Neuronal stem cell (in vitro differentiated cells): ENCODE data around the gene EED.

Source experiments
- DNase-seq: peaks from one replicate; pipeline ENCODE4 v3.0.0-alpha.2; 2013; ENCODE audit warnings: low spot score
- H2AFZ ChIP-seq: one replicate; pipeline ENCODE4 v1.6.1; 2013; ENCODE audit warnings: mild to moderate bottlenecking, low read length, inconsistent platforms
- H2AK5ac ChIP-seq: 2 replicates; pipeline ENCODE4 v1.6.1; 2013; ENCODE audit warnings: low read depth, mild to moderate bottlenecking, inconsistent platforms, low read length, moderate library complexity, mixed read lengths
- H2BK120ac ChIP-seq: 2 replicates; pipeline ENCODE4 v1.6.1; 2013; ENCODE audit warnings: low read depth, mild to moderate bottlenecking, inconsistent platforms, low read length, moderate library complexity, mixed read lengths
- H2BK12ac ChIP-seq: one replicate; pipeline ENCODE4 v1.6.1; 2013; ENCODE audit warnings: low read length, inconsistent platforms
- H2BK15ac ChIP-seq: 2 replicates; pipeline ENCODE4 v1.6.1; 2013; ENCODE audit warnings: mild to moderate bottlenecking, low read length, inconsistent platforms, mixed read lengths
- H2BK5ac ChIP-seq: one replicate; pipeline ENCODE4 v1.6.1; 2013; ENCODE audit warnings: inconsistent platforms, mild to moderate bottlenecking, low read length, moderate library complexity
- H3K14ac ChIP-seq: one replicate; pipeline ENCODE4 v1.6.1; 2013; ENCODE audit warnings: low read length, inconsistent platforms
- H3K18ac ChIP-seq: 2 replicates; pipeline ENCODE4 v1.6.1; 2013; ENCODE audit warnings: low read length, inconsistent platforms
- H3K23ac ChIP-seq: 2 replicates; pipeline ENCODE4 v1.6.1; 2013; ENCODE audit warnings: low read depth, mild to moderate bottlenecking, mixed read lengths, low read length, inconsistent platforms; ENCODE audit not compliant: poor library complexity
- H3K27ac ChIP-seq: replicated peaks from 3 replicates; pipeline ENCODE4 v1.5.1; 2013; ENCODE audit warnings: low read length, inconsistent platforms
- H3K27me3 ChIP-seq, 3 experiments: 2 replicates each; pipeline ENCODE4 v1.6.1; 2013; ENCODE audit warnings: low read length in 3 of 3, mild to moderate bottlenecking in 2 of 3, inconsistent platforms in 1 of 3, low read depth in 1 of 3, mixed read lengths in 1 of 3, moderate library complexity in 1 of 3; ENCODE audit not compliant: control insufficient read depth in 3 of 3, insufficient read depth in 3 of 3
- H3K36me3 ChIP-seq, 2 donors: replicated peaks in 1 of 2; 2 replicates each; pipeline ENCODE4 v1.6.1; 2013; ENCODE audit warnings: low read length in 2 of 2; ENCODE audit not compliant: control insufficient read depth in 2 of 2, insufficient read depth in 2 of 2
- H3K4ac ChIP-seq: 2 replicates; pipeline ENCODE4 v1.6.1; 2013; ENCODE audit warnings: inconsistent platforms, mild to moderate bottlenecking, low read length, moderate library complexity
- H3K4me1 ChIP-seq, 2 donors: 1 replicate in 1 of 2; 2 replicates in 1 of 2; pipeline ENCODE4 v1.6.1; 2013; ENCODE audit warnings: low read length in 2 of 2, low read depth in 1 of 2; ENCODE audit not compliant: control insufficient read depth in 2 of 2, insufficient read depth in 1 of 2
- H3K4me2 ChIP-seq: one replicate; pipeline ENCODE4 v1.6.1; 2013; ENCODE audit warnings: mild to moderate bottlenecking, low read length, inconsistent platforms; ENCODE audit not compliant: insufficient read depth, poor library complexity, severe bottlenecking
- H3K4me3 ChIP-seq, 2 donors: 2 replicates each; pipeline ENCODE4 v1.5.1; 2013; ENCODE audit warnings: low read length in 2 of 2, mild to moderate bottlenecking in 2 of 2, inconsistent platforms in 1 of 2, moderate library complexity in 1 of 2
- H3K79me1 ChIP-seq: one replicate; pipeline ENCODE4 v1.6.1; 2013; ENCODE audit warnings: low read depth, mild to moderate bottlenecking, inconsistent platforms, low read length, moderate library complexity
- H3K9ac ChIP-seq: one replicate; pipeline ENCODE4 v1.6.1; 2013; ENCODE audit warnings: mild to moderate bottlenecking, low read depth, low read length, inconsistent platforms; ENCODE audit not compliant: poor library complexity
- H3K9me3 ChIP-seq, 2 donors: replicated peaks in 1 of 2; 2 replicates each; pipeline versions ENCODE3 to v1.6.1; 2013; ENCODE audit warnings: low read length in 2 of 2, mild to moderate bottlenecking in 2 of 2, inconsistent platforms in 1 of 2, low read depth in 1 of 2, mixed read lengths in 1 of 2, moderate library complexity in 1 of 2; ENCODE audit not compliant: control insufficient read depth in 2 of 2, insufficient read depth in 1 of 2
- H4K8ac ChIP-seq: one replicate; pipeline ENCODE4 v1.6.1; 2013; ENCODE audit warnings: low read depth, mild to moderate bottlenecking, inconsistent platforms, low read length, moderate library complexity
- H4K91ac ChIP-seq: one replicate; pipeline ENCODE4 v1.6.1; 2013; ENCODE audit warnings: low read length, low read depth, mild to moderate bottlenecking, inconsistent platforms; ENCODE audit not compliant: poor library complexity
- WGBS, 2 donors: extraction: QIAGEN DNeasy Blood & Tissue Kit; methylation state at CpG; one replicate each; pipeline ENCODE4 v1.1.7; 2013; ENCODE audit warnings: missing lambda C conversion rate in 2 of 2, mixed read lengths in 1 of 2; ENCODE audit not compliant: insufficient read length in 2 of 2, insufficient replicate concordance in 1 of 2; ENCODE audit errors: extremely low coverage in 2 of 2; 5-methylcytosine and 5-hydroxymethylcytosine counted together

EED gene

DNA sequence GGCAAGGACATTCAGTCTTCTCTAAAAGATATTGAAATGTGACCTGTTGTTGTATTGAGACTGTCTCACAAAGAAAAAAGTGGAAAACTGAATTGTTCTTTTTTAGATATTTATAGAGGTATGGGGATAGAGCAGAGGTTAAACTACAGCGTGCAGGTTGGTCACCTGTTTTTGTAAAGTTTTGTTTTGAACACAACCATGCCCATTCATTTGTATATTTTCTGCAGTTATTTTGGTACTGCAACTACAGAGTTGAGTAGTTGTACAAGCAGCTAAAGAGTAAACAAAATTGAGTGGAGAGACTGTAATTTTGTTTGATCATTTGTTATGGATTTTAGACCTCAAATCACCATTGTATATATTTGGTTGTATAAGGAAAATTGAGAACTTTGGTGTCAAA, 11.3 kb downstream of the EED start:
- Histone ChIP-seq H3K79me1 (no peaks in the 10 kb centered on the region), H3K23ac (no peak overlapping the region), H2BK12ac (no peak overlapping the region), H2BK15ac (no peak overlapping the region), H2AK5ac (no peak overlapping the region), H3K9me3 (no peaks in the 10 kb centered on the region), H2BK120ac (no peak overlapping the region), H3K36me3 (peaks cover 8 to 94% of the 10 kb centered on the region in 2 donors), H3K4me3 (no peak overlapping the region), H3K27me3 (no peaks in the 10 kb centered on the region), H3K4me2 (no peak overlapping the region), H3K4me1 (no peaks in the 10 kb centered on the region), H3K14ac (no peak overlapping the region), H3K9ac (no peak overlapping the region), H2BK5ac (no peak overlapping the region), H3K27ac (no peak overlapping the region), H3K18ac (no peak overlapping the region), H2AFZ (no peak overlapping the region), H4K91ac (no peak overlapping the region), H4K8ac (no peak overlapping the region), H3K4ac (no peak overlapping the region)
- WGBS, 2 donors = no CpG with 5 or more reads among the region's 1 CpG
- no peak for DNase-seq

- no peak overlapping the region for H2BK120ac ChIP-seq
- no peak overlapping the region for H2BK5ac ChIP-seq
- no peak overlapping the region for H3K4me2 ChIP-seq
- no peak overlapping the region for H3K9ac ChIP-seq
- H4K91ac ChIP-seq = no peak overlapping the region
- no peak overlapping the region for H3K27ac ChIP-seq
- H2BK12ac ChIP-seq = no peak overlapping the region
- no peak overlapping the region for H3K18ac ChIP-seq
- no peak overlapping the region for H2AK5ac ChIP-seq
- no peak overlapping the region for H2AFZ ChIP-seq
- H3K4me3 ChIP-seq = no peak overlapping the region
- no peak for DNase-seq
- WGBS, 2 donors = no CpG with 5 or more reads among the region's 6 CpGs
- no peak overlapping the region for H3K23ac ChIP-seq
- no peak overlapping the region for H4K8ac ChIP-seq
- H3K36me3 ChIP-seq = peaks cover 8 to 93% of the 10 kb centered on the region in 2 donors
- no peak overlapping the region for H3K14ac ChIP-seq
- H3K27me3 ChIP-seq = no peaks in the 10 kb centered on the region
- H2BK15ac ChIP-seq = no peak overlapping the region
- no peaks in the 10 kb centered on the region for H3K79me1 ChIP-seq
- H3K4ac ChIP-seq = no peak overlapping the region
- no peaks in the 10 kb centered on the region for H3K9me3 ChIP-seq
- no peaks in the 10 kb centered on the region for H3K4me1 ChIP-seq
These were observed 12.1 kb downstream of the EED start for GRCh38 chr11:86256608-86257007.

GRCh38 chr11:86257446-86257845, 12.9 kb downstream of the EED start:
- Histone ChIP-seq H3K79me1 (no peaks in the 10 kb centered on the region), H3K23ac (no peak overlapping the region), H3K27me3 (no peaks in the 10 kb centered on the region), H2BK12ac (no peak overlapping the region), H3K14ac (no peak overlapping the region), H4K8ac (no peak overlapping the region), H3K27ac (no peak overlapping the region), H3K4me1 (no peaks in the 10 kb centered on the region), H2AK5ac (no peak overlapping the region), H2BK120ac (no peak overlapping the region), H2BK15ac (no peak overlapping the region), H3K18ac (no peak overlapping the region), H2BK5ac (no peak overlapping the region), H3K4ac (no peak overlapping the region), H3K9ac (no peak overlapping the region), H3K4me2 (no peak overlapping the region), H2AFZ (no peak overlapping the region), H3K9me3 (no peaks in the 10 kb centered on the region), H3K36me3 (peaks cover 8 to 93% of the 10 kb centered on the region in 2 donors), H3K4me3 (no peak overlapping the region), H4K91ac (no peak overlapping the region)
- DNase-seq = no peak

DNA sequence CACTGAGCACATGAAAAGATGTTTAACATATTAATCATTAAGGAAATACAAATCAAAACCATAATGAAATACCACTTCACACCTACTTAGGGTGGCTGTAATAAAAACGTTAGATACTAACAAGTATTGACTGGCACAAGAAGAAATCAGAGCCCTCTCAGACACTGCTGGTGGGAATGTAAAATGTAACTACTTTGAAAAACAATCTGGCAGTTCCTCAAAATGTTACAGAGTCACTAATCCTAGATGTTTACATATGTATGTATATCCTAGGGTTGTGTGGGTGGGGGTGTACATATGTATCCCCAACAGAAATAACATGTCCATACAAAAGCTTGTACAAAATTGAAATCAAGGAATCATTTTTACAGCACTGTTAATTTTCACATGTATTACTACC, 15.2 kb downstream of the EED start:
- WGBS, 2 donors = no CpG with 5 or more reads among the region's 1 CpG

More for the DNA sequence above, 15.2 kb downstream of the EED start:
- Histone ChIP-seq H4K91ac (no peak overlapping the region), H2BK120ac (no peak overlapping the region), H3K4ac (no peak overlapping the region), H3K4me2 (no peak overlapping the region), H2BK5ac (no peak overlapping the region), H3K4me3 (no peak overlapping the region), H3K4me1 (no peaks in the 10 kb centered on the region), H3K27ac (no peak overlapping the region), H2BK12ac (no peak overlapping the region), H3K23ac (no peak overlapping the region), H4K8ac (no peak overlapping the region), H3K14ac (no peak overlapping the region), H3K18ac (no peak overlapping the region), H3K79me1 (no peaks in the 10 kb centered on the region), H3K9me3 (no peaks in the 10 kb centered on the region), H3K36me3 (peaks cover 13 to 98% of the 10 kb centered on the region in 2 donors), H2BK15ac (no peak overlapping the region), H2AFZ (no peak overlapping the region), H3K9ac (no peak overlapping the region), H3K27me3 (no peaks in the 10 kb centered on the region), H2AK5ac (no peak overlapping the region)
- DNase-seq = no peak
